Measurements from ENCODE around the gene PNPLA6. TPM values are rescaled to one million over a fixed set of nuclear protein-coding genes. Genes with fewer than 3 reads are reported as not detected.
A peak's percentile ranks its signal among the peaks of the same experiment; 100 is the strongest.

The PNPLA6 gene
- total and polyA plus RNA-seq, 9 of the 15 experiments (the other 6 are each of a cell fraction or from before 2014, with no cell fraction given): 0.07 to 30.2 (median 8.3) TPM

DNA sequence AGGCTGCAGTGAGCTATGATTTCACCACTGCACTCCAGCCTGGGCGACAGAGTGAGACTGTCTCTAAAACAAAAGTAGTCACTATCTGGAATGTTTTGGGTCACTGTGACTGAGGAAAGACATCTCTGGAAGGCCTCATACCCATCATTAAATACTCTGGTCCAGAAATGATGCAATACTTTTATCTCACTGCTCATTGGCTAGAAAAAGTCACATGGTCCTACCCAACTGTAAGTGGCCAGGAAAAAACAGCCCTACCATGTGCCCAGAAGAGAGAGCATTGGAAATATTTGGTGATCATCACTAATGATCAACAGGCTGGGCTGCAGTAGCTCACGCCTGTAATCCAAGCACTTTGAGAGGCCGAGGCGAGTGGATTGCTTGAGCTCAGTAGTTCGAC is 29.8 kb downstream of the PNPLA6 start (continued):
- TF ChIP-seq MGA (IDR thresholded peaks at IDR 0.05) (peak; percentile 40; the same call in 1 of the 2 replicates), CEBPG (CRISPR knock-in tag; IDR thresholded peaks at IDR 0.05) (peak; percentile 85), CEBPG (tag; conservative IDR thresholded peaks at IDR 0.05 in 1 of 2, IDR thresholded peaks at IDR 0.05 in 1 of 2) (peak; percentile 89 to 92)
- TF ChIP-seq, protein P1, sequence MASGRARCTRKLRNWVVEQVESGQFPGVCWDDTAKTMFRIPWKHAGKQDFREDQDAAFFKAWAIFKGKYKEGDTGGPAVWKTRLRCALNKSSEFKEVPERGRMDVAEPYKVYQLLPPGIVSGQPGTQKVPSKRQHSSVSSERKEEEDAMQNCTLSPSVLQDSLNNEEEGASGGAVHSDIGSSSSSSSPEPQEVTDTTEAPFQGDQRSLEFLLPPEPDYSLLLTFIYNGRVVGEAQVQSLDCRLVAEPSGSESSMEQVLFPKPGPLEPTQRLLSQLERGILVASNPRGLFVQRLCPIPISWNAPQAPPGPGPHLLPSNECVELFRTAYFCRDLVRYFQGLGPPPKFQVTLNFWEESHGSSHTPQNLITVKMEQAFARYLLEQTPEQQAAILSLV (tag; IDR thresholded peaks at IDR 0.05): peak; percentile 83
- TF ChIP-seq, protein P2, sequence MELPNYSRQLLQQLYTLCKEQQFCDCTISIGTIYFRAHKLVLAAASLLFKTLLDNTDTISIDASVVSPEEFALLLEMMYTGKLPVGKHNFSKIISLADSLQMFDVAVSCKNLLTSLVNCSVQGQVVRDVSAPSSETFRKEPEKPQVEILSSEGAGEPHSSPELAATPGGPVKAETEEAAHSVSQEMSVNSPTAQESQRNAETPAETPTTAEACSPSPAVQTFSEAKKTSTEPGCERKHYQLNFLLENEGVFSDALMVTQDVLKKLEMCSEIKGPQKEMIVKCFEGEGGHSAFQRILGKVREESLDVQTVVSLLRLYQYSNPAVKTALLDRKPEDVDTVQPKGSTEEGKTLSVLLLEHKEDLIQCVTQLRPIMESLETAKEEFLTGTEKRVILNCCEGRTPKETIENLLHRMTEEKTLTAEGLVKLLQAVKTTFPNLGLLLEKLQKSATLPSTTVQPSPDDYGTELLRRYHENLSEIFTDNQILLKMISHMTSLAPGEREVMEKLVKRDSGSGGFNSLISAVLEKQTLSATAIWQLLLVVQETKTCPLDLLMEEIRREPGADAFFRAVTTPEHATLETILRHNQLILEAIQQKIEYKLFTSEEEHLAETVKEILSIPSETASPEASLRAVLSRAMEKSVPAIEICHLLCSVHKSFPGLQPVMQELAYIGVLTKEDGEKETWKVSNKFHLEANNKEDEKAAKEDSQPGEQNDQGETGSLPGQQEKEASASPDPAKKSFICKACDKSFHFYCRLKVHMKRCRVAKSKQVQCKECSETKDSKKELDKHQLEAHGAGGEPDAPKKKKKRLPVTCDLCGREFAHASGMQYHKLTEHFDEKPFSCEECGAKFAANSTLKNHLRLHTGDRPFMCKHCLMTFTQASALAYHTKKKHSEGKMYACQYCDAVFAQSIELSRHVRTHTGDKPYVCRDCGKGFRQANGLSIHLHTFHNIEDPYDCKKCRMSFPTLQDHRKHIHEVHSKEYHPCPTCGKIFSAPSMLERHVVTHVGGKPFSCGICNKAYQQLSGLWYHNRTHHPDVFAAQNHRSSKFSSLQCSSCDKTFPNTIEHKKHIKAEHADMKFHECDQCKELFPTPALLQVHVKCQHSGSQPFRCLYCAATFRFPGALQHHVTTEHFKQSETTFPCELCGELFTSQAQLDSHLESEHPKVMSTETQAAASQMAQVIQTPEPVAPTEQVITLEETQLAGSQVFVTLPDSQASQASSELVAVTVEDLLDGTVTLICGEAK (IDR thresholded peaks at IDR 0.05): no peak
- TF ChIP-seq, protein P2 (CRISPR knock-in tag; IDR thresholded peaks at IDR 0.05): no peak
